IMR-90 (cell line): Measurements from ENCODE around the gene PDE4A.

Experiments used
- CEBPB ChIP-seq: IDR thresholded peaks from 2 replicates; pipeline ENCODE4 v1.6.1; 2012; ENCODE audit warnings: low read depth, low read length, improper control_type of control experiment
- CHD1 ChIP-seq: IDR thresholded peaks from 2 replicates; pipeline ENCODE4 v1.6.1; 2012; ENCODE audit warnings: low read depth, low read length, improper control_type of control experiment
- MAZ ChIP-seq: IDR thresholded peaks from 2 replicates; pipeline ENCODE4 v1.6.1; 2012; ENCODE audit warnings: low read depth, mild to moderate bottlenecking, low read length, improper control_type of control experiment, moderate library complexity, borderline replicate concordance
- MXI1 ChIP-seq: IDR thresholded peaks from 2 replicates; pipeline ENCODE4 v1.6.1; 2012; ENCODE audit warnings: low read depth, mild to moderate bottlenecking, low read length, moderate library complexity, borderline replicate concordance
- POLR2A ChIP-seq: IDR thresholded peaks from 2 replicates; pipeline ENCODE4 v1.6.1; 2012; ENCODE audit warnings: mild to moderate bottlenecking, low read depth, low read length
- RAD21 ChIP-seq: IDR thresholded peaks from 2 replicates; pipeline ENCODE4 v1.6.1; 2012; ENCODE audit warnings: low read length, improper control_type of control experiment
- RCOR1 ChIP-seq: IDR thresholded peaks from 2 replicates; pipeline ENCODE4 v1.6.1; 2012; ENCODE audit warnings: mild to moderate bottlenecking, low read length, improper control_type of control experiment; ENCODE audit not compliant: insufficient replicate concordance
- RFX5 ChIP-seq: IDR thresholded peaks from 2 replicates; pipeline ENCODE4 v1.8.0; 2012; ENCODE audit warnings: low read depth, mild to moderate bottlenecking, low read length, moderate library complexity
- SMC3 ChIP-seq: fragments of 150-350 bp; IDR thresholded peaks from 2 replicates; pipeline ENCODE4 v1.6.1; 2016; ENCODE audit warnings: low read depth, mild to moderate bottlenecking, antibody characterized with exemption, low read length, moderate library complexity
- TF ChIP-seq, protein P1 (sequence below): conservative IDR thresholded peaks from 2 replicates; pipeline ENCODE4 v1.5.1; 2012; ENCODE audit warnings: mild to moderate bottlenecking, low read depth, low read length, improper control_type of control experiment
- TF ChIP-seq, protein P2 (sequence below): fragments of 150-350 bp; IDR thresholded peaks from 2 replicates; pipeline ENCODE4 v1.6.1; 2017; ENCODE audit warnings: mild to moderate bottlenecking, antibody characterized with exemption, low read length, low read depth
- TF ChIP-seq, protein P3 (sequence below): fragments of 150-350 bp; IDR thresholded peaks from 2 replicates; pipeline ENCODE4 v1.6.1; 2016; ENCODE audit warnings: low read depth, mild to moderate bottlenecking, low read length, moderate library complexity, borderline replicate concordance

DNA sequence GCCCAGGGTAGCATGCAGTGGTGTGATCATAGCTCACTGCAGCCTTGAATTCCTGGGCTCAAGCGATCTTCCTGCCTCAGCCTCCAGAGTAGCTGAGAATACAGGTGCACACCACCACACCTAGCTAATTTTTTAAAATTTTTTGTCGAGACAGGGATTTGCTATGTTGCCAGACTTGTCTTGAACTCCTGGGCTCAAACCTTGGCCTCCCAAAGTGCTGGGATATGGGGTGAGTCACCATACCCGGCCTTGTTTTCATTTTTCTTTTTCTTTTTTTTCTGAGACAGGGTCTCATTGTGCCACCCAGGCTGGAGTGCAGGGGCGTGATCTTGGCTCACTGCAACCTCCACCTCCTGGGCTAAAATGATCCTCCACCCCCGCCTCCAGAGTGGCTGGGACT is 44.1 kb downstream of the PDE4A start:
- TF ChIP-seq POLR2A (no peak), RCOR1 (no peak), MAZ (no peak), MXI1 (no peak), RFX5 (no peak), RAD21 (no peak), CEBPB (no peak), CHD1 (no peak), SMC3 (no peak)
- TF ChIP-seq, protein P1, sequence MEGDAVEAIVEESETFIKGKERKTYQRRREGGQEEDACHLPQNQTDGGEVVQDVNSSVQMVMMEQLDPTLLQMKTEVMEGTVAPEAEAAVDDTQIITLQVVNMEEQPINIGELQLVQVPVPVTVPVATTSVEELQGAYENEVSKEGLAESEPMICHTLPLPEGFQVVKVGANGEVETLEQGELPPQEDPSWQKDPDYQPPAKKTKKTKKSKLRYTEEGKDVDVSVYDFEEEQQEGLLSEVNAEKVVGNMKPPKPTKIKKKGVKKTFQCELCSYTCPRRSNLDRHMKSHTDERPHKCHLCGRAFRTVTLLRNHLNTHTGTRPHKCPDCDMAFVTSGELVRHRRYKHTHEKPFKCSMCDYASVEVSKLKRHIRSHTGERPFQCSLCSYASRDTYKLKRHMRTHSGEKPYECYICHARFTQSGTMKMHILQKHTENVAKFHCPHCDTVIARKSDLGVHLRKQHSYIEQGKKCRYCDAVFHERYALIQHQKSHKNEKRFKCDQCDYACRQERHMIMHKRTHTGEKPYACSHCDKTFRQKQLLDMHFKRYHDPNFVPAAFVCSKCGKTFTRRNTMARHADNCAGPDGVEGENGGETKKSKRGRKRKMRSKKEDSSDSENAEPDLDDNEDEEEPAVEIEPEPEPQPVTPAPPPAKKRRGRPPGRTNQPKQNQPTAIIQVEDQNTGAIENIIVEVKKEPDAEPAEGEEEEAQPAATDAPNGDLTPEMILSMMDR: no peak
- TF ChIP-seq, protein P2, sequence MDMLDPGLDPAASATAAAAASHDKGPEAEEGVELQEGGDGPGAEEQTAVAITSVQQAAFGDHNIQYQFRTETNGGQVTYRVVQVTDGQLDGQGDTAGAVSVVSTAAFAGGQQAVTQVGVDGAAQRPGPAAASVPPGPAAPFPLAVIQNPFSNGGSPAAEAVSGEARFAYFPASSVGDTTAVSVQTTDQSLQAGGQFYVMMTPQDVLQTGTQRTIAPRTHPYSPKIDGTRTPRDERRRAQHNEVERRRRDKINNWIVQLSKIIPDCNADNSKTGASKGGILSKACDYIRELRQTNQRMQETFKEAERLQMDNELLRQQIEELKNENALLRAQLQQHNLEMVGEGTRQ: no peak
- TF ChIP-seq, protein P3, sequence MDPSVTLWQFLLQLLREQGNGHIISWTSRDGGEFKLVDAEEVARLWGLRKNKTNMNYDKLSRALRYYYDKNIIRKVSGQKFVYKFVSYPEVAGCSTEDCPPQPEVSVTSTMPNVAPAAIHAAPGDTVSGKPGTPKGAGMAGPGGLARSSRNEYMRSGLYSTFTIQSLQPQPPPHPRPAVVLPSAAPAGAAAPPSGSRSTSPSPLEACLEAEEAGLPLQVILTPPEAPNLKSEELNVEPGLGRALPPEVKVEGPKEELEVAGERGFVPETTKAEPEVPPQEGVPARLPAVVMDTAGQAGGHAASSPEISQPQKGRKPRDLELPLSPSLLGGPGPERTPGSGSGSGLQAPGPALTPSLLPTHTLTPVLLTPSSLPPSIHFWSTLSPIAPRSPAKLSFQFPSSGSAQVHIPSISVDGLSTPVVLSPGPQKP: no peak
